ENCODE data around the gene LRRC52.

- TF ChIP-seq CTCF (IDR thresholded peaks at IDR 0.05), result no peak
- TF ChIP-seq EZH2 (IDR thresholded peaks at IDR 0.05; ENCODE audit: borderline replicate concordance, insufficient read depth, low read depth, low read length, poor library complexity, severe bottlenecking), result no peak
These were observed 30.0 kb downstream of the LRRC52 start for GRCh38 chr1:165573787-165574186.

All from B cell (primary cell).